H9 (cell line): ENCODE measurements around the gene MOCS1. TPM values are rescaled to one million over a fixed set of nuclear protein-coding genes. Genes with fewer than 3 reads are reported as not detected.

Source experiments
- DNase-seq: peaks from one replicate; pipeline ENCODE4 v3.0.0-alpha.2; 2017
- H2AFZ ChIP-seq: one replicate; pipeline ENCODE4 v1.6.1; 2013; ENCODE audit warnings: mild to moderate bottlenecking, low read length, control low read depth, moderate library complexity
- H2AK5ac ChIP-seq: 2 replicates; pipeline ENCODE4 v1.6.1; 2013; ENCODE audit warnings: low read length, control low read depth, mixed read lengths; ENCODE audit not compliant: insufficient read length
- H2BK120ac ChIP-seq: one replicate; pipeline ENCODE4 v1.6.1; 2013; ENCODE audit warnings: low read depth, mild to moderate bottlenecking, low read length, control low read depth, inconsistent platforms; ENCODE audit not compliant: poor library complexity, severe bottlenecking
- H2BK12ac ChIP-seq: 2 replicates; pipeline ENCODE4 v1.6.1; 2013; ENCODE audit warnings: low read length, control low read depth, mixed read lengths, low read depth; ENCODE audit not compliant: insufficient read length
- H2BK15ac ChIP-seq: 2 replicates; pipeline ENCODE4 v1.6.1; 2013; ENCODE audit warnings: low read depth, low read length, control low read depth
- H2BK20ac ChIP-seq: one replicate; pipeline ENCODE4 v1.6.1; 2013; ENCODE audit warnings: low read depth, mild to moderate bottlenecking, low read length, control low read depth, inconsistent platforms; ENCODE audit not compliant: poor library complexity, severe bottlenecking
- H2BK5ac ChIP-seq: 2 replicates; pipeline ENCODE4 v1.6.1; 2013; ENCODE audit warnings: low read length, control low read depth, mixed read lengths; ENCODE audit not compliant: insufficient read length
- H3K14ac ChIP-seq: 2 replicates; pipeline ENCODE4 v1.6.1; 2013; ENCODE audit warnings: low read length, control low read depth; ENCODE audit not compliant: insufficient read depth
- H3K18ac ChIP-seq: 2 replicates; pipeline ENCODE4 v1.6.1; 2013; ENCODE audit warnings: low read depth, mild to moderate bottlenecking, mixed read lengths, low read length, control low read depth; ENCODE audit not compliant: insufficient read length
- H3K23ac ChIP-seq: 2 replicates; pipeline ENCODE4 v1.6.1; 2013; ENCODE audit warnings: low read length, control low read depth, mixed read lengths, low read depth; ENCODE audit not compliant: insufficient read length
- H3K23me2 ChIP-seq: 2 replicates; pipeline ENCODE4 v1.6.1; 2013; ENCODE audit warnings: low read depth, mild to moderate bottlenecking, mixed read lengths, low read length, control low read depth; ENCODE audit not compliant: insufficient read length, poor library complexity, severe bottlenecking
- H3K27ac ChIP-seq: 2 replicates; pipeline ENCODE4 v1.5.1; 2013; ENCODE audit warnings: low read length, control low read depth, mixed read lengths, low read depth; ENCODE audit not compliant: insufficient read length
- H3K27me3 ChIP-seq: 2 replicates; pipeline ENCODE4 v1.6.1; 2013; ENCODE audit warnings: low read length, control low read depth, inconsistent platforms; ENCODE audit not compliant: insufficient read depth
- H3K4ac ChIP-seq: 2 replicates; pipeline ENCODE4 v1.6.1; 2013; ENCODE audit warnings: low read depth, mild to moderate bottlenecking, control low read depth, inconsistent platforms, low read length, moderate library complexity
- H3K4me1 ChIP-seq: 2 replicates; pipeline ENCODE4 v1.6.1; 2013; ENCODE audit warnings: low read length, control low read depth, inconsistent platforms; ENCODE audit not compliant: insufficient read depth
- H3K4me2 ChIP-seq: 2 replicates; pipeline ENCODE4 v1.6.1; 2013; ENCODE audit warnings: low read length, control low read depth, mixed read lengths; ENCODE audit not compliant: insufficient read length, insufficient read depth
- H3K56ac ChIP-seq: 2 replicates; pipeline ENCODE4 v1.6.1; 2013; ENCODE audit warnings: low read depth, mild to moderate bottlenecking, mixed read lengths, low read length, control low read depth; ENCODE audit not compliant: insufficient read length
- H3K79me1 ChIP-seq: 2 replicates; pipeline ENCODE4 v1.6.1; 2013; ENCODE audit warnings: low read depth, mild to moderate bottlenecking, moderate library complexity, low read length, control low read depth, inconsistent platforms; ENCODE audit not compliant: insufficient read depth, poor library complexity, severe bottlenecking
- H3K79me2 ChIP-seq: 2 replicates; pipeline ENCODE4 v1.6.1; 2013; ENCODE audit warnings: low read length, control low read depth, inconsistent platforms; ENCODE audit not compliant: insufficient read depth
- H3K9ac ChIP-seq: 2 replicates; pipeline ENCODE4 v1.6.1; 2013; ENCODE audit warnings: low read length, control low read depth, mixed read lengths; ENCODE audit not compliant: insufficient read length; ENCODE audit errors: extremely low read depth
- H3K9me3 ChIP-seq: one replicate; pipeline ENCODE4 v1.6.1; 2013; ENCODE audit warnings: low read depth, low read length, inconsistent platforms; ENCODE audit not compliant: control insufficient read depth
- H3T11ph ChIP-seq: one replicate; pipeline ENCODE4 v1.6.1; 2013; ENCODE audit warnings: mild to moderate bottlenecking, low read length, control low read depth, inconsistent platforms
- H4K20me1 ChIP-seq: one replicate; pipeline ENCODE4 v1.6.1; 2013; ENCODE audit not compliant: control insufficient read depth, insufficient read length, insufficient read depth
- H4K5ac ChIP-seq: 2 replicates; pipeline ENCODE4 v1.6.1; 2013; ENCODE audit warnings: low read depth, mild to moderate bottlenecking, mixed read lengths, low read length, control low read depth; ENCODE audit not compliant: insufficient read length
- H4K8ac ChIP-seq: replicated peaks from 2 replicates; pipeline ENCODE4 v1.6.1; 2013; ENCODE audit warnings: low read length, control low read depth, mixed read lengths, low read depth; ENCODE audit not compliant: insufficient read length
- H4K91ac ChIP-seq: 2 replicates; pipeline ENCODE4 v1.6.1; 2013; ENCODE audit warnings: low read depth, mild to moderate bottlenecking, moderate library complexity, mixed read lengths, low read length, control low read depth; ENCODE audit not compliant: insufficient read length
- H3K27ac Mint-ChIP-seq, 3 experiments: 2 replicates in 2 of 3; 3 replicates in 1 of 3; pipeline ENCODE4 v1.8.0; 2020 to 2021; ENCODE audit warnings: mixed read lengths in 3 of 3, mild to moderate bottlenecking in 1 of 3, moderate library complexity in 1 of 3
- H3K27me3 Mint-ChIP-seq: 2 replicates; pipeline ENCODE4 v1.8.0; 2021; ENCODE audit warnings: low read depth, mild to moderate bottlenecking, moderate library complexity, mixed read lengths
- H3K36me3 Mint-ChIP-seq, 3 experiments: 2 replicates in 2 of 3; 3 replicates in 1 of 3; pipeline ENCODE4 v1.8.0; 2020 to 2021; ENCODE audit warnings: low read depth in 3 of 3, mixed read lengths in 3 of 3; ENCODE audit not compliant: insufficient read depth in 1 of 3
- H3K4me1 Mint-ChIP-seq, 2 experiments: 2 replicates each; pipeline ENCODE4 v1.8.0; 2020; ENCODE audit warnings: mixed read lengths in 2 of 2
- H3K4me3 Mint-ChIP-seq, 2 experiments: 2 replicates in 1 of 2; 3 replicates in 1 of 2; pipeline ENCODE4 v1.8.0; 2020 to 2021; ENCODE audit warnings: mild to moderate bottlenecking in 2 of 2, mixed read lengths in 2 of 2, moderate library complexity in 1 of 2
- H3K9me3 Mint-ChIP-seq, 2 experiments: 2 replicates in 1 of 2; 3 replicates in 1 of 2; pipeline ENCODE4 v1.8.0; 2020; ENCODE audit warnings: mild to moderate bottlenecking in 2 of 2, mixed read lengths in 2 of 2, moderate library complexity in 1 of 2
- CTCF ChIP-seq: fragments of 200-600 bp; sonication (generic); conservative IDR thresholded peaks from 3 replicates; pipeline ENCODE4 v1.8.0; 2021; ENCODE audit warnings: antibody characterized with exemption, mild to moderate bottlenecking
- WGBS: extraction: QIAGEN DNeasy Blood & Tissue Kit; methylation state at CpG from one replicate; pipeline ENCODE4 v1.1.7; 2013; ENCODE audit warnings: missing lambda C conversion rate, low lambda C conversion rate, mixed read lengths; ENCODE audit not compliant: insufficient read length; ENCODE audit errors: extremely low coverage; 5-methylcytosine and 5-hydroxymethylcytosine counted together
- total RNA-seq: library from RNA; stranded (reverse); gene quantifications from 2 replicates; pipeline ENCODE4 v1.2.1, GENCODE V29; 2021

The MOCS1 gene
- total RNA-seq, 1 experiment from 2014 or later = 15.2 TPM

GRCh38 chr6:39961178-39961577 is 26.9 kb upstream of the MOCS1 start:
- no peaks in the 10 kb centered on the region for H4K20me1 ChIP-seq
- no peak overlapping the region for H2AFZ ChIP-seq
- no peak overlapping the region for H2BK5ac ChIP-seq
- H3K79me1 ChIP-seq = no peaks in the 10 kb centered on the region
- no peaks in the 10 kb centered on the region for H3K36me3 Mint-ChIP-seq
- H4K91ac ChIP-seq = no peak overlapping the region
- no peak overlapping the region for H3K18ac ChIP-seq
- no peak overlapping the region for H2BK15ac ChIP-seq
- H3K4me3 Mint-ChIP-seq = no peak overlapping the region
- H3K23me2 ChIP-seq = no peaks in the 10 kb centered on the region
- no peaks in the 10 kb centered on the region for H3K4me1 ChIP-seq
- H3K4ac ChIP-seq = no peak overlapping the region
- no peaks in the 10 kb centered on the region for H3K79me2 ChIP-seq
- no peak overlapping the region for H2BK20ac ChIP-seq
- H3K23ac ChIP-seq = no peak overlapping the region
- H2BK12ac ChIP-seq = no peak overlapping the region
- no peaks in the 10 kb centered on the region for H3K4me1 Mint-ChIP-seq
- no peak overlapping the region for H4K8ac ChIP-seq
- no peak overlapping the region for H3K9ac ChIP-seq
- H3K9me3 Mint-ChIP-seq = no peaks in the 10 kb centered on the region
- no peak overlapping the region for H3K4me2 ChIP-seq
- no peak for TF ChIP-seq CTCF
- H3K14ac ChIP-seq = no peak overlapping the region
- H3K27me3 ChIP-seq = no peaks in the 10 kb centered on the region
- H3K27me3 Mint-ChIP-seq = peaks cover 5% of the 10 kb centered on the region
- H3K27ac Mint-ChIP-seq = no peak overlapping the region
- H3K27ac ChIP-seq = no peak overlapping the region
- WGBS = no CpG with 5 or more reads among the region's 5 CpGs
- no peak overlapping the region for H3K56ac ChIP-seq
- H3T11ph ChIP-seq = no peak overlapping the region
- no peak overlapping the region for H2AK5ac ChIP-seq
- no peak overlapping the region for H4K5ac ChIP-seq
- no peak for DNase-seq
- no peak overlapping the region for H2BK120ac ChIP-seq
- H3K9me3 ChIP-seq = no peaks in the 10 kb centered on the region
